ENCODE data around the gene RUVBL1.

The RUVBL1 gene

DNA sequence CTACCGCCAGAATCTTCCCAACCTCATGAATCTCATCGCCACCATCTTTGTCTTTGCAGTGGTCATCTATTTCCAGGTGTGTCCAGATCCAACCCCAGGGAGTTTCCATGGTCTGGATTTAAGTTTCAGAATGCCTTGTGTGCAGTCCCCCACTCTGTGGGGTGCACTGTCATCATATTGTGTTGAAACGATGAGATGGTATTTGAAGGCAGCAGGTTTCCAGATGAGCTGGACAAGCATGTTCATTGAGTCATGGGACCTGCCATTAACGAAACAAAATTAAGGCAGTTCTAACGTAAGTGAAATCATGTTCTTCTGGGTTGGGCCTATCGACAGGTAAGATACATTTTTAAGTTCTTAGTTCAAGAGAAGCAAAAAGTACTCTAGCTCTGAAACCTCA is 58.6 kb downstream of the RUVBL1 start:
- TF ChIP-seq, protein P1, sequence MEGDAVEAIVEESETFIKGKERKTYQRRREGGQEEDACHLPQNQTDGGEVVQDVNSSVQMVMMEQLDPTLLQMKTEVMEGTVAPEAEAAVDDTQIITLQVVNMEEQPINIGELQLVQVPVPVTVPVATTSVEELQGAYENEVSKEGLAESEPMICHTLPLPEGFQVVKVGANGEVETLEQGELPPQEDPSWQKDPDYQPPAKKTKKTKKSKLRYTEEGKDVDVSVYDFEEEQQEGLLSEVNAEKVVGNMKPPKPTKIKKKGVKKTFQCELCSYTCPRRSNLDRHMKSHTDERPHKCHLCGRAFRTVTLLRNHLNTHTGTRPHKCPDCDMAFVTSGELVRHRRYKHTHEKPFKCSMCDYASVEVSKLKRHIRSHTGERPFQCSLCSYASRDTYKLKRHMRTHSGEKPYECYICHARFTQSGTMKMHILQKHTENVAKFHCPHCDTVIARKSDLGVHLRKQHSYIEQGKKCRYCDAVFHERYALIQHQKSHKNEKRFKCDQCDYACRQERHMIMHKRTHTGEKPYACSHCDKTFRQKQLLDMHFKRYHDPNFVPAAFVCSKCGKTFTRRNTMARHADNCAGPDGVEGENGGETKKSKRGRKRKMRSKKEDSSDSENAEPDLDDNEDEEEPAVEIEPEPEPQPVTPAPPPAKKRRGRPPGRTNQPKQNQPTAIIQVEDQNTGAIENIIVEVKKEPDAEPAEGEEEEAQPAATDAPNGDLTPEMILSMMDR (IDR thresholded peaks at IDR 0.05; ENCODE audit: extremely low read depth, missing control alignments): no peak
- no peak for DNase-seq (ENCODE audit: low spot score)

- TF ChIP-seq, protein P1 (IDR thresholded peaks at IDR 0.05; ENCODE audit: extremely low read depth, missing control alignments): no peak
- DNase-seq (ENCODE audit: low spot score): no peak
Observed at GRCh38 chr3:128063865-128064264, 59.7 kb downstream of the RUVBL1 start.

DNA sequence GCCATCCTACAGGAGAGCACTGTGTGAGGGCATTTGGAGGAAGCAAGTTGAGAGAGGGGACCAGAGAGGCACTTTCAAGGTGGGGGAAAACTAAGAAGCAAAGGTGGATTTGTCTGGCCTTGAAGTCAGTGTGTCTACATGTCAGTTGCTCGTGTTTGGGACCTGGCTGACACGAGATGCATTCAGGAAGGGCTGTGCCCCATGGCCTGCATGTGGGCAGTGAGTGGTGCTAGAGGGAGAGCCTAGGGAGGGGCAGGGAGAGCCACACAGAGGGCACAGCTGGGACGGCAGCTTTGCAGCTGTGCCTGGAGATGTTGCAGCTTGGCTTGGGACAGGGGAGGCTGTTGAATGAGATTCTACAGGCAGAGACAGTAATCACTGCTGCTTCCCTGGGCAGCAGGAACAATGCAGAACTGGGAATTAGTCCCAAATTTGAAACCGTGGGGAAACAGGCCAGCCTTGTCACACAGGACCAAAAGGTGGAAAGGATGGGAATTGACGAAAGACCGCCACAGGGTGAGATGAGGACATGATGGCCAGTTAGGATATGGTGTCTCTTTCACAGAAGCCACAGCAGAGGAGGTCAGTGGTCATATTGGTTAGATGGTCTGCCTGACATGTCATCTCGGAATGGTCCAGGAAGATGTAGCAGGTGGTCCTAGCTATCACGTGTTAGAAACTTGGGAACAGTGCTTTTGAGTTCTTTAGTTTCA is 61.4 kb downstream of the RUVBL1 start:
- no peak for DNase-seq (ENCODE audit: low spot score)
- TF ChIP-seq, protein P1 (IDR thresholded peaks at IDR 0.05; ENCODE audit: extremely low read depth, missing control alignments): no peak

- TF ChIP-seq, protein P1 (IDR thresholded peaks at IDR 0.05; ENCODE audit: extremely low read depth, missing control alignments): no peak
- no peak for DNase-seq (ENCODE audit: low spot score)
Observed at GRCh38 chr3:128060473-128061381, 62.9 kb downstream of the RUVBL1 start.

- TF ChIP-seq, protein P1 (IDR thresholded peaks at IDR 0.05; ENCODE audit: extremely low read depth, missing control alignments): no peak
- DNase-seq (ENCODE audit: low spot score): no peak
Observed at GRCh38 chr3:128056258-128056657, 67.4 kb downstream of the RUVBL1 start.

DNA sequence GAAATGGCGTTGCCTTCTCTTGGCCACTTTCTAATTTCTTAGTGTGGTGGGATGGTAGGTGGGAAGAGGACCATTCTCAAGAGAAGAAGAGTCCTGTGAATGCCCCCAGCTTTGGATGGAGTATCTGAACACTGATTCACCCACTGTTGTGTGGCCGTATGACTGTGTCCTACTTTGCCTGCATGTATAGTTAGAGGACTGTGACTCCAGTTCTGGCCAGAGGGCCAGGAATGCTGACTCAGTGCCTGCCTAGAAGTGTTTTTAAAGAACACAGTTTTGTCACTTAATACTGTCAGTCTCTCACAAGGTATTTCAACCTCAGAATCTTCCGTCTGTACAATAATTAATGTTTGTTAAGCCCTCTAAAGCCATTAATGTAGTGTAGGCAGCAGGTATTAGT is 69.2 kb downstream of the RUVBL1 start:
- TF ChIP-seq, protein P1 (IDR thresholded peaks at IDR 0.05; ENCODE audit: extremely low read depth, missing control alignments): no peak
- DNase-seq (ENCODE audit: low spot score): no peak

DNA sequence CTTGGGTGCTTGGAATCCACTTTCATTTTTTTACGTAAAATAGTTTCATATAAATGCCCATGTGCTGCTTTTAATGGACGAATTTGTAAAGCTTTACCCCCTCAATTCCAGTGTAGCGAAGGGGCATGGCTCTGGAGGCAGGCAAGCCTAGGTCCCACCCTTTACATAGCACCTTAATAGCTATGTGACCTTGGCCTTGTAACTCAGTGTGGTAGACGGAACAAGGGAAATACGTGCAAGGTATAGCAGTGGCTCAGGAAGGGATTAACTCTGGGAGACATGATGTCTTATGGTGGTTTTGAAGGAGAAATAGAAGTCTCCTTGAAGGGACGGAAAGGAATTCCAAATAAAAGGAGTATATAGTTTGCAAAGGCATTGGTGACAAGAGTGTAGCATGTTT is 70.0 kb downstream of the RUVBL1 start:
- TF ChIP-seq, protein P1 (IDR thresholded peaks at IDR 0.05; ENCODE audit: extremely low read depth, missing control alignments): no peak
- DNase-seq (ENCODE audit: low spot score): no peak

Measured in GM20000 (cell line).